SU-DHL-6 (cell line): ENCODE results near the gene SLC3A2.

Experiments used
- EZH2phosphoT487 ChIP-seq: fragments of 200-600 bp; sonication (generic), shearing (Covaris generic); conservative IDR thresholded peaks from 2 replicates; pipeline ENCODE4 v1.6.1; 2018; ENCODE audit warnings: mild to moderate bottlenecking, antibody characterized with exemption, low read length, moderate library complexity, mixed read lengths
- TF ChIP-seq, protein P1 (sequence below): fragments of 200-600 bp; sonication (generic); IDR thresholded peaks from one replicate; pipeline ENCODE4 v1.5.1; 2017; ENCODE audit warnings: antibody characterized with exemption, mild to moderate bottlenecking, low read length, moderate library complexity; ENCODE audit not compliant: insufficient read depth, poor library complexity, severe bottlenecking

DNA sequence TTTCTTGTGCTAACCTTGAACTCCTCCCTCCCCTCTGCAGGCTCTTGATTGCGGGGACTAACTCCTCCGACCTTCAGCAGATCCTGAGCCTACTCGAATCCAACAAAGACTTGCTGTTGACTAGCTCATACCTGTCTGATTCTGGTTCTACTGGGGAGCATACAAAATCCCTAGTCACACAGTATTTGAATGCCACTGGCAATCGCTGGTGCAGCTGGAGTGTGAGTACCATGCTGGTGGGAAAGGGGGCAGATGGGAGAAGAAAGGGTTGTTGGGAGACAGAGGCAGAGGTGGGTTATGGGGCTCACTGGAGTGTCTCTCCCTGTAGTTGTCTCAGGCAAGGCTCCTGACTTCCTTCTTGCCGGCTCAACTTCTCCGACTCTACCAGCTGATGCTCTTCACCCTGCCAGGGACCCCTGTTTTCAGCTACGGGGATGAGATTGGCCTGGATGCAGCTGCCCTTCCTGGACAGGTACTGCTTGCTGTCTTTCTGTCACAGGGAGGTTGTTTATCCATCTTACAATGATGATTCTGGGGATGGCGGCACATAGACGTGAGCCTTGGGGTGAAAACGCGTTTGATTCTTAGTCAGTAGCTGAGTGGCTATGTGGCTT lies 4.5 kb downstream of the SLC3A2 start:
- TF ChIP-seq, protein P1, sequence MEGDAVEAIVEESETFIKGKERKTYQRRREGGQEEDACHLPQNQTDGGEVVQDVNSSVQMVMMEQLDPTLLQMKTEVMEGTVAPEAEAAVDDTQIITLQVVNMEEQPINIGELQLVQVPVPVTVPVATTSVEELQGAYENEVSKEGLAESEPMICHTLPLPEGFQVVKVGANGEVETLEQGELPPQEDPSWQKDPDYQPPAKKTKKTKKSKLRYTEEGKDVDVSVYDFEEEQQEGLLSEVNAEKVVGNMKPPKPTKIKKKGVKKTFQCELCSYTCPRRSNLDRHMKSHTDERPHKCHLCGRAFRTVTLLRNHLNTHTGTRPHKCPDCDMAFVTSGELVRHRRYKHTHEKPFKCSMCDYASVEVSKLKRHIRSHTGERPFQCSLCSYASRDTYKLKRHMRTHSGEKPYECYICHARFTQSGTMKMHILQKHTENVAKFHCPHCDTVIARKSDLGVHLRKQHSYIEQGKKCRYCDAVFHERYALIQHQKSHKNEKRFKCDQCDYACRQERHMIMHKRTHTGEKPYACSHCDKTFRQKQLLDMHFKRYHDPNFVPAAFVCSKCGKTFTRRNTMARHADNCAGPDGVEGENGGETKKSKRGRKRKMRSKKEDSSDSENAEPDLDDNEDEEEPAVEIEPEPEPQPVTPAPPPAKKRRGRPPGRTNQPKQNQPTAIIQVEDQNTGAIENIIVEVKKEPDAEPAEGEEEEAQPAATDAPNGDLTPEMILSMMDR: no peak
- no peak for TF ChIP-seq EZH2phosphoT487
